Stimulated activated CD8-positive, alpha-beta memory T cell treated with anti-CD3 and anti-CD28 coated beads, Interleukin-15, amount 100 ng/mL, for 48 hours (primary cell): ENCODE results near the gene GPC6.

ENCODE experiments used
- DNase-seq, 2 donors: peaks; one replicate each; pipeline ENCODE4 v3.0.0-alpha.2; 2020; ENCODE audit warnings: low read depth in 2 of 2

Gene GPC6

GRCh38 chr13:94033830-94034642, 807.4 kb downstream of the GPC6 start:
- no peak for DNase-seq

GRCh38 chr13:94050039-94050438, 823.4 kb downstream of the GPC6 start:
- no peak for DNase-seq

GRCh38 chr13:94050686-94051085, 824.1 kb downstream of the GPC6 start:
- DNase-seq = no peak

DNA sequence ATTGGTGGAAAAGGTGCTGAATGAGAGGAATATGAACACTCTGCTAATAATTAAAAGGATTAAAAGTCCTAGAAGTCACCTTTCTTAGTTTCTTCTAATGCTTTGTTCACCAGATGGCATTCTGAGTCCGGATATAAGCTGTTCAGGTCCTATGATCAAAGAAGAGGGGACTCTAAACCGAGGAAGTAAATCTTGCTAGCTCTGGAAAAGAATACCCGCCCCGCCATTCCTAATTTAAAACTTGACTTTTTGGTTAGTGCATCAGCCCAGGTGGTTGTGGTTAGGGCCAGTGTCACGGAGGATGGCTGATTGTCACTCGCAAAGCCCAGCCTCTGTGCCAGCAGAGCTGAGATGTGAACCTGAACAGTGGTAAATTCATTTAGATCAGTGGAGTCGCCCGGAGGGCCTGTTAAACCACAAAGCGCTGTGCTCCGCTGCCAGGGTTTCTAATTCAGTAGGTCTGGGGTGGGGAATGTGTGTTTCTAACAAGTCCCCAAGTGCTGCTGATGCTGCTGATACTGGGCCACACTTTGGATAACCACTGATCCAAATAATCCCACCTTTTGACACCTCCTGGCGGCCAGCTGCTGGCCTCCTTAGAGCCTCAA, 827.5 kb downstream of the GPC6 start:
- DNase-seq = no peak

DNA sequence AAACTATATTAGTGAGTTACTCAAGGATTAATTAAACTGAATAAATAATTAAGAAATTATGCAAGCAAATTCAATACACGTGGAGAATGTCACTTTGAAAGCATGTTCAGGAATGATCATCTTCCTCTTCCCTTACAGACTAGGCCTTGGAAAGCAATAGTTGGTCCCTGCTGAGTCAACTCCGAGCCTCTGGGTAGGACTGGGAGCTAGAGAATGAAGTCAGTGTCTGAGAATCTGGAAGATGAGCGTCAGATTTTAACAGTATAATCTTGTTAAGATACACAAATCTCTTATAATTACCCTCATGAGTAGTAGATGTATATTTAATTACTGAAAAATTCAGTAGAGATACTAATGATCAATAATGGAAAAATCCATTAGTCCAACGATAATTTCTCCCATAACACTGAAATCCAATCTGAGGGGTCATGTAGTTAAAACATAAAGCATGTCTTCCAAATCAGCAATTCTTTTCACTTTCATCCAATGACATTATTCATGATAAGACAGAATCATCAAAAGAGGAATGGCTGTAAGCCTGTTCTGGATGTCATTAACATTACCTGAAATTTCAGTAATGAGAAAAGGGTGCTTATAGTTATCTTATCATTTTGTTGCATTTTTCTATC, 829.9 kb downstream of the GPC6 start:
- no peak for DNase-seq

- no peak for DNase-seq
Observed at GRCh38 chr13:94057618-94058186, 831.1 kb downstream of the GPC6 start.

DNA sequence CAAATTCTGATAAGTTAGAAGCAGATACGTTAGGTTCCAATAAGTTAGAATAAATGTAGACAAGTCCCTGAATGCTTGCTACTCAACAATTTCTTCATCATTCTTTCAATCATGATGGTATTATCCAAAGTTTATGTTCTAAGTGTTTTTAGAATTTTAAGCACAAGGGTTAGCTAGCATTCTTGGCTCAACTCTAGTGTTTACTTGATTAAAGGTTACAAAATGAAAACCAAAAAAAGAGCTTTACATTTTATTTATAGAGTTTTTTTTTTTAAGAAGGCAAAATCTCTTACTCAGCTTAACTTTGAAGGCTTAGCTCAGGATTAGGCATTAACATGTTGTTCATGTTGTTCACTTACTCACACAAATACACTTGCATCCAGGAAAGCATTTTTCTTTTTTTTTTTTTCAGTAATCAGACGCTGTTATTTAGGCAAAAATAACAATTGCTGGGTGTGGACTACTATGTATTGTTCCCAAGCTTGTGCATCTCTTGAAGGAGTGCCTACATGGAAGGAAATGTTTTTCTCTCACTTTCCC, 832.3 kb downstream of the GPC6 start:
- no peak for DNase-seq

GRCh38 chr13:94061301-94061700, 834.7 kb downstream of the GPC6 start:
- DNase-seq = no peak

DNA sequence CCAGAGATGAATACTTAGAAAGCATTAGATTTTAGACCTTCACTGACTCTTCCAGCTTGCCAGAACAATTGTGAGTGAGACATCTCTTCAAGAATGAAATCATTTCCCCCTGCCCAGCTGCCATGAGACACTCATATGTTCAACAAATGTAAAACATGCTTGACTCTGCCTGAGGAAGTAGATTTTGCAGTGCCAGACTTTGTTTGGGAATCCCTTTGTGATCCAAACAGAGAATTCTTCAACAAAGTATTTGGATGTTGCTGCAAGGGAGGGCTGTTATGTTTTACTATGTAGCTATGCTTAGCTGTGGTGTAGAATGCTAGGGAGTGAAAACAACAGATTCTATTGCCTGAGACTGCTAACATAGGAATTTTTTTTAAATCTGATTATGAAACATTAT, 836.5 kb downstream of the GPC6 start:
- DNase-seq = no peak

DNA sequence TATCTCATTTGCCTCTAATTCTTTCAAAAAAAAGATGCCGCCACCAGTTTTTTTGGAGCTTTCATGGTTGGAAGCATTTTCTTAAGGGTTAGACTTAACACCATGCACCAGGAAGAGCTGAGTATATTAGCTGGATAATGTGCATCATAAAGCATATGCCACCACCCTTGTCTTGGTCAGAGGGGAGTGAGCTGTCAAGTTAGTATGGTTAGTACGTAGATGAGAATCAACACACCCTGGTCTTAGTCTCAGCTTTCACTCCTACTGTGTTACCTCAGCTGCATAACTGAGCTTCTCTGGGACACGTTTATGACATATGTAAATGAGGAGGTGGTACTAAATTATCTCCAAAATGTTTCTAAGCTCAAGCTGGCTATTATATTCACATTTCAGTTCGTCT, 837.2 kb downstream of the GPC6 start:
- no peak for DNase-seq

GRCh38 chr13:94065741-94066140, 839.1 kb downstream of the GPC6 start:
- no peak for DNase-seq

GRCh38 chr13:94073007-94073744, 846.6 kb downstream of the GPC6 start:
- no peak for DNase-seq

- no peak for DNase-seq
Observed at GRCh38 chr13:94079876-94080275, 853.3 kb downstream of the GPC6 start.

DNA sequence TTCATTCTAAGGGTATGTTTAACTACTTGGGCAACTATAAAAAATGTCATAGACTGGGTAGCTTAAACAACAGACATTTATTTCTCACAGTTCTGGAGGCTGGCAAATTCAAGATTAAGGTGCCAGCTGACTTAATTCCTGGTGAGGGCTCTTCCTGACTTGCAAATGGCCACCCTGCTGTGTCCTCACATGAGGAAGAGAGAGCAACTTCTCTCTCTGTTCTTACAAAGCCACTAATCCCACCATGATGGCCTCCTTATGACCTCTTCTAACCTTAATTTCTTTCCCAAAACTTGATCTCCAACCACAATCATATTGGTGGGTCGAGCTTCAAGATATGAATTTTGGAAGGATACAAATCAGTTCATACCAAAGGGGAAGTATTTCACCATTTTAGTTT, 853.9 kb downstream of the GPC6 start:
- DNase-seq = no peak

- no peak for DNase-seq
Observed at GRCh38 chr13:94087100-94087499, 860.5 kb downstream of the GPC6 start.

DNA sequence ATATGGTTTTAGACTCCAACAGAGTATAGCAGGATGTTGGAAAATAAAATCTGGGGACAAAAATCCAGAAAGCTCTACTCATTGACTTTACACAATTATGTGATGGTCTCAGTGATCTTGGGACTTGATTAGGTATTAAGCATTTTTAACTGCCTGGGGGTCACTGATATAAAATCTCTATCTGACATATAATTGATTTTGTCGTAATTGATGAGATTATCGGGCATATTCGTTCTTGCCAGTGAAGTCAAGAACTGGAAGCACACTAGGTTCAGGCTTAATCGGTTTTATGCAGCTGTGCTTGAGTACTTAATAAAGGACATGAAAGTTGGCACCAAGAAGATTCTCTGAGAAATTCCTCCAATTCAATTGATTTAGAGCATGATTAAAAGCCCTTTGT, 862.1 kb downstream of the GPC6 start:
- DNase-seq = no peak

- no peak for DNase-seq
Observed at GRCh38 chr13:94090773-94091480, 864.3 kb downstream of the GPC6 start.

DNA sequence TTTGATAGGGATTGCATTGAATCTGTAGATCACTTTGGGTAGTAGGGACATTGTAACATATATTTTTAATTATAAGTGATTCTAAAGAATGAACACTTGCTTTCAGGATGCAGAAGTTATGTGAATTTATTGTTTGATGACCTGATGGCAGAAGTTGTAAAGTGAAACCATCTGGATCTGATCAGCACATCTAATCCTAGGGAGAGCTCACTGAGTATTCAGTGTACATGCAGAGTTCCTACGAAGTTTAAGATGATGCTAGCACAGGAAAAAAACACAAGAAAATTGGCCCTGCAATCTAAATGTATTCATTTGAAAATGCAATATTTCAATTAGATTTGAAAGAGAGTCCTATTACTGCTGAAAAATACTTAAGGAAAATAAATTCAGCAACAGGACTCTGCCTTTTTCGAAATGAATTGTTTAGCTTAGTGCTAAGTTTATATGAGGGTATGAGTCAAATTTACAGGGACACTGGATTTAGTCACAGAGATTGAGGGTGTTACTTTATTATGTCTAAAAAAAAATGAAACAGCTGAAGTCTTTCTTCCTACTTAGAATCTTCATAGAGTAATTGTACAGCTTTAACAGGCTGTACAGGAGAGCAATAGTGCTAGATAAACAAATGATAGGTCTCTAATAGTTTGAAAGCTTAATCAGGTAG, 867.2 kb downstream of the GPC6 start:
- no peak for DNase-seq

DNA sequence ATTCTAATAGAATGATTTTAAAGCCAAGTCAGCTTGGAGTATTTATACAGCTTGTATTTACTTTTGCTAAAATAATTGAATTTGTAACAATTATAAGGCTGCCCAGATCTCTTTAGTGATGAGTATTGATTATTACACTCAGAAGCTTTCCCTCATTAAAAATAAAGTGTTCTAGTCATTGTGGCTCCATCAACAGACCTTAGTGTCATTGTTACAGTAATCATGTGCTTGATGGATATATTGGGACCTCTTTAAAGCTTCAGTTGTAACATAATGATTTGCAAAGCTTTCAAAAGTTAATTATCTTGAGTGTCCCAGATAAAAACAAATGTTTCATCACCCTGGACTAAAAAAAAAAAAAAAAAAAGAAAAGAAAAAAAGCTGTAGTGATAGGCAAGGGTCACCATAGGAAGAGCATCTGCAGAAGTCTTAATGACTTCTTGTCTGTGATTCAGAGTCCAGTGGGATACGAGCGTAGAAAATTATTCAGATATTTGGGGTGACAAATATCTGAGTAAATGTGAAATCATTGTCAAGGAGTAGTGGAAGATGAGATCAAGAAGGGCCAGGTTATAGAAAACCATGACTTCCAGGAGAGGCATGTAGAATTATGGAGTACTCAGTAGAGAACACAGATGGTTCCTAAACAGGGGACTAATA, 883.2 kb downstream of the GPC6 start:
- DNase-seq = no peak

- no peak for DNase-seq
Observed at GRCh38 chr13:94112227-94112626, 885.6 kb downstream of the GPC6 start.
